Bronchial epithelial cell (primary cell): ENCODE data around the gene SIL1. TPM values are rescaled to one million over a fixed set of nuclear protein-coding genes. Genes with fewer than 3 reads are reported as not detected.

Source experiments
- DNase-seq: peaks from one replicate; pipeline ENCODE4 v3.0.0-alpha.2; 2010; ENCODE audit warnings: low read depth
- FAIRE-seq: peaks from 2 replicates; lab custom pipeline; 2011; peaks lifted over from hg19 to GRCh38; lab: Jason Lieb, UNC
- H3K27me3 ChIP-seq: 2 replicates; pipeline ENCODE4 v1.5.1; 2011; ENCODE audit warnings: low read length; ENCODE audit not compliant: control insufficient read depth, insufficient read depth
- H3K36me3 ChIP-seq: 2 replicates; pipeline ENCODE4 v1.5.1; 2011; ENCODE audit warnings: low read length; ENCODE audit not compliant: control insufficient read depth, insufficient read depth
- H3K4me3 ChIP-seq: 2 replicates; pipeline ENCODE4 v1.5.1; 2011; ENCODE audit warnings: mild to moderate bottlenecking, low read depth, low read length, control low read depth
- total RNA-seq: library from RNA; depleted of rRNA; stranded (reverse); fragments of >200 nt; gene quantifications from 2 replicates; pipeline ENCODE4 v1.2.1, GENCODE V29; 2014
- TF ChIP-seq, protein P1 (sequence below): IDR thresholded peaks from 2 replicates; pipeline ENCODE4 v1.5.1; 2011; ENCODE audit warnings: mild to moderate bottlenecking, moderate library complexity, low read length, control low read depth, inconsistent platforms; ENCODE audit not compliant: insufficient read depth, severe bottlenecking

The SIL1 gene
- total RNA-seq, 1 donor from 2014 or later: 85.3 TPM

DNA sequence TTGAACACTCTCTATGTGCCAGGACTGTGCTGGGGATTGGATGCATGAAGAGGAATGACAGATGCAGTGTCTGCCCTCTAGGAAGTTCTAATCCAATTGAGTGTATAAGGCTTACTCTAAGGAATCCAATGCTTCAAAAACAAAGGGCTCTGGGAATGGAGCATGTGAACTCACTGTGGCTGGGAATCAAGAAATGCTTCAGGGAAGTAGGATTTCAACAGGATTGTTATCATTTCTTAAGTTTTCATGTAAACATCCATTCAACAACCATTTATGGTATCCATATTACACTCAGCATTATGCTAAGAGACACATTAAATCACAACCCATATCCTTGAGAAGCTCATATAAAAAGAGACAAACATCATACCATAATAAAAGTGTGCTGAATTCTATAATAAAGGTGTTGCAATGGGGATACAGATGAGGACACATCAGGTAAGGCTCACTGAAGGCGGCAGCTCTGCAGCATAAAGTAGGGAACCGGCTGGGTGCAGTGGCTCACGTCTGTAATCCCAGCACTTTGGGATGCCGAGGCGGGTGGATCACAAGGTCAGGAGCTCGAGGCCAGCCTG, 11.3 kb downstream of the SIL1 start:
- no peaks in the 10 kb centered on the region for H3K27me3 ChIP-seq
- TF ChIP-seq, protein P1, sequence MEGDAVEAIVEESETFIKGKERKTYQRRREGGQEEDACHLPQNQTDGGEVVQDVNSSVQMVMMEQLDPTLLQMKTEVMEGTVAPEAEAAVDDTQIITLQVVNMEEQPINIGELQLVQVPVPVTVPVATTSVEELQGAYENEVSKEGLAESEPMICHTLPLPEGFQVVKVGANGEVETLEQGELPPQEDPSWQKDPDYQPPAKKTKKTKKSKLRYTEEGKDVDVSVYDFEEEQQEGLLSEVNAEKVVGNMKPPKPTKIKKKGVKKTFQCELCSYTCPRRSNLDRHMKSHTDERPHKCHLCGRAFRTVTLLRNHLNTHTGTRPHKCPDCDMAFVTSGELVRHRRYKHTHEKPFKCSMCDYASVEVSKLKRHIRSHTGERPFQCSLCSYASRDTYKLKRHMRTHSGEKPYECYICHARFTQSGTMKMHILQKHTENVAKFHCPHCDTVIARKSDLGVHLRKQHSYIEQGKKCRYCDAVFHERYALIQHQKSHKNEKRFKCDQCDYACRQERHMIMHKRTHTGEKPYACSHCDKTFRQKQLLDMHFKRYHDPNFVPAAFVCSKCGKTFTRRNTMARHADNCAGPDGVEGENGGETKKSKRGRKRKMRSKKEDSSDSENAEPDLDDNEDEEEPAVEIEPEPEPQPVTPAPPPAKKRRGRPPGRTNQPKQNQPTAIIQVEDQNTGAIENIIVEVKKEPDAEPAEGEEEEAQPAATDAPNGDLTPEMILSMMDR: no peak
- no peak for FAIRE-seq
- no peak overlapping the region for H3K4me3 ChIP-seq
- no peaks in the 10 kb centered on the region for H3K36me3 ChIP-seq
- no peak for DNase-seq

GRCh38 chr5:139186261-139186660, 11.9 kb downstream of the SIL1 start:
- Histone ChIP-seq H3K27me3 (no peaks in the 10 kb centered on the region), H3K4me3 (no peak overlapping the region), H3K36me3 (no peaks in the 10 kb centered on the region)
- TF ChIP-seq, protein P1: no peak
- FAIRE-seq (no peak), DNase-seq (no peak)

DNA sequence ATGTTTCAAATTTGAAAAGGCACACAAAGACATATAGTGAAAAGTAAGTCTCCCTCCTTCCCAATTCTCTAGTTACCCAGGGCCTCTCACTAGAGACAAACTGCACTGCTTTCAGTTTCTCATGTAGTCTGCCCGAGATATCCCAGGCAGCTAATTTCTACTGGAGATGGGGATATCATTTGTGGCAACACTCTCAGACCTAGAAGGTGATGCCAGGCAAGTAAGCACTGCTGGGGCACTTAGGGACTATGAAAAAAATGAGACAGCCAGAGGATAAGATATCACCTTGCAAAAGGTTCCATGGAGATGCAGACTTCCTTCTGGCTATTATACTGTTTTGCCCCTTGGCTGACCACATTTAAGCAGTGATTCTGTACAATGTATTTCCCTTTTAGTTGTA, 12.6 kb downstream of the SIL1 start:
- DNase-seq (no peak), FAIRE-seq (no peak)
- H3K4me3 ChIP-seq: no peak overlapping the region
- H3K27me3 ChIP-seq: no peaks in the 10 kb centered on the region
- H3K36me3 ChIP-seq: no peaks in the 10 kb centered on the region
- TF ChIP-seq, protein P1: no peak

GRCh38 chr5:139183502-139183901, 14.7 kb downstream of the SIL1 start:
- no peaks in the 10 kb centered on the region for H3K27me3 ChIP-seq
- no peak for FAIRE-seq
- TF ChIP-seq, protein P1: no peak
- H3K4me3 ChIP-seq: no peak overlapping the region
- no peaks in the 10 kb centered on the region for H3K36me3 ChIP-seq
- DNase-seq: no peak

DNA sequence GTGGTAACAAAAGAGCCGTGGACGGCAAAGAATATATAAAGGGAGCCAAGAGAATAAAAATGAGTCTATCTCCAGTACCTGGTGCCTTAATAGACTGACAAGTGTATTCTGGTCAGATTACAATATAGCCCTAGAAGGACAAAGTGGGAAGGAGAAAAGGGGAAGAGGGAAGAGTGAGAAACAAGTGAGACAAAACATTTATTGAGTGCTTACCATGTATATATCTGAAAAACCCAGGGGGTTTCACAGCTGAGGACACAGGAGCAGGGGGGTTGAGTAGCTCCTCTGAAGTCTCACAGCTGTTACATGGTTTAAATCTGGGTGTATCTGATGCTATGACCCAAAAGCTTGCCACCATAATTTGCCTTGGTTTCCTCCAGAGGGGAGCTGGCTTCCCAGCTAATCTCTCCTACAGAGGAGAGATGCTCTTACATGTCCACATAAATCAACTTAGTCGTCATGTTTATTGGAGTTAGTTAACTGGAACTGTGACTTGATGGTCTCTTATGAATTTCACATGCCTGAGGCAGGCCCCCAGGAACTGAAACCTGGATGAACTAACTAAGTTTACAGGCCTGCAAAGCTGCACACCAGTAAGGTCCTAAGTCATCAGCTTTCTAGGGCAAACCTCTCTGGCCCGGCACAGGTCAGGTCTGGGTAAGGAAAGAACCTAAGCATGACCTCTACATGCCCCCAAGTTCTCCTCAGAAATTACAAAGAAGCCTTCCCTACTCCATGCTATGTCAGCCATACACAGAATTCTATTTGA, 15.5 kb downstream of the SIL1 start:
- TF ChIP-seq, protein P1: no peak
- no peak for FAIRE-seq
- H3K4me3 ChIP-seq: no peak overlapping the region
- no peaks in the 10 kb centered on the region for H3K27me3 ChIP-seq
- no peaks in the 10 kb centered on the region for H3K36me3 ChIP-seq
- DNase-seq: no peak
